H9 (cell line): ENCODE results near the gene ST6GAL1. TPM values are rescaled to one million over a fixed set of nuclear protein-coding genes. Genes with fewer than 3 reads are reported as not detected.

Experiments used
- DNase-seq: peaks from one replicate; pipeline ENCODE4 v3.0.0-alpha.2; 2017
- H2AFZ ChIP-seq: one replicate; pipeline ENCODE4 v1.6.1; 2013; ENCODE audit warnings: mild to moderate bottlenecking, low read length, control low read depth, moderate library complexity
- H2AK5ac ChIP-seq: 2 replicates; pipeline ENCODE4 v1.6.1; 2013; ENCODE audit warnings: low read length, control low read depth, mixed read lengths; ENCODE audit not compliant: insufficient read length
- H2BK120ac ChIP-seq: one replicate; pipeline ENCODE4 v1.6.1; 2013; ENCODE audit warnings: low read depth, mild to moderate bottlenecking, low read length, control low read depth, inconsistent platforms; ENCODE audit not compliant: poor library complexity, severe bottlenecking
- H2BK12ac ChIP-seq: 2 replicates; pipeline ENCODE4 v1.6.1; 2013; ENCODE audit warnings: low read length, control low read depth, mixed read lengths, low read depth; ENCODE audit not compliant: insufficient read length
- H2BK15ac ChIP-seq: 2 replicates; pipeline ENCODE4 v1.6.1; 2013; ENCODE audit warnings: low read depth, low read length, control low read depth
- H2BK20ac ChIP-seq: one replicate; pipeline ENCODE4 v1.6.1; 2013; ENCODE audit warnings: low read depth, mild to moderate bottlenecking, low read length, control low read depth, inconsistent platforms; ENCODE audit not compliant: poor library complexity, severe bottlenecking
- H2BK5ac ChIP-seq: 2 replicates; pipeline ENCODE4 v1.6.1; 2013; ENCODE audit warnings: low read length, control low read depth, mixed read lengths; ENCODE audit not compliant: insufficient read length
- H3K14ac ChIP-seq: 2 replicates; pipeline ENCODE4 v1.6.1; 2013; ENCODE audit warnings: low read length, control low read depth; ENCODE audit not compliant: insufficient read depth
- H3K18ac ChIP-seq: 2 replicates; pipeline ENCODE4 v1.6.1; 2013; ENCODE audit warnings: low read depth, mild to moderate bottlenecking, mixed read lengths, low read length, control low read depth; ENCODE audit not compliant: insufficient read length
- H3K23ac ChIP-seq: 2 replicates; pipeline ENCODE4 v1.6.1; 2013; ENCODE audit warnings: low read length, control low read depth, mixed read lengths, low read depth; ENCODE audit not compliant: insufficient read length
- H3K23me2 ChIP-seq: 2 replicates; pipeline ENCODE4 v1.6.1; 2013; ENCODE audit warnings: low read depth, mild to moderate bottlenecking, mixed read lengths, low read length, control low read depth; ENCODE audit not compliant: insufficient read length, poor library complexity, severe bottlenecking
- H3K27ac ChIP-seq: 2 replicates; pipeline ENCODE4 v1.5.1; 2013; ENCODE audit warnings: low read length, control low read depth, mixed read lengths, low read depth; ENCODE audit not compliant: insufficient read length
- H3K27me3 ChIP-seq: 2 replicates; pipeline ENCODE4 v1.6.1; 2013; ENCODE audit warnings: low read length, control low read depth, inconsistent platforms; ENCODE audit not compliant: insufficient read depth
- H3K4ac ChIP-seq: 2 replicates; pipeline ENCODE4 v1.6.1; 2013; ENCODE audit warnings: low read depth, mild to moderate bottlenecking, control low read depth, inconsistent platforms, low read length, moderate library complexity
- H3K4me1 ChIP-seq: 2 replicates; pipeline ENCODE4 v1.6.1; 2013; ENCODE audit warnings: low read length, control low read depth, inconsistent platforms; ENCODE audit not compliant: insufficient read depth
- H3K4me2 ChIP-seq: 2 replicates; pipeline ENCODE4 v1.6.1; 2013; ENCODE audit warnings: low read length, control low read depth, mixed read lengths; ENCODE audit not compliant: insufficient read length, insufficient read depth
- H3K56ac ChIP-seq: 2 replicates; pipeline ENCODE4 v1.6.1; 2013; ENCODE audit warnings: low read depth, mild to moderate bottlenecking, mixed read lengths, low read length, control low read depth; ENCODE audit not compliant: insufficient read length
- H3K79me1 ChIP-seq: 2 replicates; pipeline ENCODE4 v1.6.1; 2013; ENCODE audit warnings: low read depth, mild to moderate bottlenecking, moderate library complexity, low read length, control low read depth, inconsistent platforms; ENCODE audit not compliant: insufficient read depth, poor library complexity, severe bottlenecking
- H3K79me2 ChIP-seq: 2 replicates; pipeline ENCODE4 v1.6.1; 2013; ENCODE audit warnings: low read length, control low read depth, inconsistent platforms; ENCODE audit not compliant: insufficient read depth
- H3K9ac ChIP-seq: 2 replicates; pipeline ENCODE4 v1.6.1; 2013; ENCODE audit warnings: low read length, control low read depth, mixed read lengths; ENCODE audit not compliant: insufficient read length; ENCODE audit errors: extremely low read depth
- H3K9me3 ChIP-seq: one replicate; pipeline ENCODE4 v1.6.1; 2013; ENCODE audit warnings: low read depth, low read length, inconsistent platforms; ENCODE audit not compliant: control insufficient read depth
- H3T11ph ChIP-seq: one replicate; pipeline ENCODE4 v1.6.1; 2013; ENCODE audit warnings: mild to moderate bottlenecking, low read length, control low read depth, inconsistent platforms
- H4K20me1 ChIP-seq: one replicate; pipeline ENCODE4 v1.6.1; 2013; ENCODE audit not compliant: control insufficient read depth, insufficient read length, insufficient read depth
- H4K5ac ChIP-seq: 2 replicates; pipeline ENCODE4 v1.6.1; 2013; ENCODE audit warnings: low read depth, mild to moderate bottlenecking, mixed read lengths, low read length, control low read depth; ENCODE audit not compliant: insufficient read length
- H4K8ac ChIP-seq: replicated peaks from 2 replicates; pipeline ENCODE4 v1.6.1; 2013; ENCODE audit warnings: low read length, control low read depth, mixed read lengths, low read depth; ENCODE audit not compliant: insufficient read length
- H4K91ac ChIP-seq: 2 replicates; pipeline ENCODE4 v1.6.1; 2013; ENCODE audit warnings: low read depth, mild to moderate bottlenecking, moderate library complexity, mixed read lengths, low read length, control low read depth; ENCODE audit not compliant: insufficient read length
- H3K27ac Mint-ChIP-seq, 3 experiments: 2 replicates in 2 of 3; 3 replicates in 1 of 3; pipeline ENCODE4 v1.8.0; 2020 to 2021; ENCODE audit warnings: mixed read lengths in 3 of 3, mild to moderate bottlenecking in 1 of 3, moderate library complexity in 1 of 3
- H3K27me3 Mint-ChIP-seq: 2 replicates; pipeline ENCODE4 v1.8.0; 2021; ENCODE audit warnings: low read depth, mild to moderate bottlenecking, moderate library complexity, mixed read lengths
- H3K36me3 Mint-ChIP-seq, 3 experiments: 2 replicates in 2 of 3; 3 replicates in 1 of 3; pipeline ENCODE4 v1.8.0; 2020 to 2021; ENCODE audit warnings: low read depth in 3 of 3, mixed read lengths in 3 of 3; ENCODE audit not compliant: insufficient read depth in 1 of 3
- H3K4me1 Mint-ChIP-seq, 2 experiments: 2 replicates each; pipeline ENCODE4 v1.8.0; 2020; ENCODE audit warnings: mixed read lengths in 2 of 2
- H3K4me3 Mint-ChIP-seq, 2 experiments: 2 replicates in 1 of 2; 3 replicates in 1 of 2; pipeline ENCODE4 v1.8.0; 2020 to 2021; ENCODE audit warnings: mild to moderate bottlenecking in 2 of 2, mixed read lengths in 2 of 2, moderate library complexity in 1 of 2
- H3K9me3 Mint-ChIP-seq, 2 experiments: 2 replicates in 1 of 2; 3 replicates in 1 of 2; pipeline ENCODE4 v1.8.0; 2020; ENCODE audit warnings: mild to moderate bottlenecking in 2 of 2, mixed read lengths in 2 of 2, moderate library complexity in 1 of 2
- WGBS: extraction: QIAGEN DNeasy Blood & Tissue Kit; methylation state at CpG from one replicate; pipeline ENCODE4 v1.1.7; 2013; ENCODE audit warnings: missing lambda C conversion rate, low lambda C conversion rate, mixed read lengths; ENCODE audit not compliant: insufficient read length; ENCODE audit errors: extremely low coverage; 5-methylcytosine and 5-hydroxymethylcytosine counted together
- total RNA-seq: library from RNA; stranded (reverse); gene quantifications from 2 replicates; pipeline ENCODE4 v1.2.1, GENCODE V29; 2021
- TF ChIP-seq, protein P1 (sequence below): fragments of 200-600 bp; sonication (generic); conservative IDR thresholded peaks from 3 replicates; pipeline ENCODE4 v1.8.0; 2021; ENCODE audit warnings: antibody characterized with exemption, mild to moderate bottlenecking

The ST6GAL1 gene
- total RNA-seq, 1 experiment from 2014 or later, result 139 TPM

DNA sequence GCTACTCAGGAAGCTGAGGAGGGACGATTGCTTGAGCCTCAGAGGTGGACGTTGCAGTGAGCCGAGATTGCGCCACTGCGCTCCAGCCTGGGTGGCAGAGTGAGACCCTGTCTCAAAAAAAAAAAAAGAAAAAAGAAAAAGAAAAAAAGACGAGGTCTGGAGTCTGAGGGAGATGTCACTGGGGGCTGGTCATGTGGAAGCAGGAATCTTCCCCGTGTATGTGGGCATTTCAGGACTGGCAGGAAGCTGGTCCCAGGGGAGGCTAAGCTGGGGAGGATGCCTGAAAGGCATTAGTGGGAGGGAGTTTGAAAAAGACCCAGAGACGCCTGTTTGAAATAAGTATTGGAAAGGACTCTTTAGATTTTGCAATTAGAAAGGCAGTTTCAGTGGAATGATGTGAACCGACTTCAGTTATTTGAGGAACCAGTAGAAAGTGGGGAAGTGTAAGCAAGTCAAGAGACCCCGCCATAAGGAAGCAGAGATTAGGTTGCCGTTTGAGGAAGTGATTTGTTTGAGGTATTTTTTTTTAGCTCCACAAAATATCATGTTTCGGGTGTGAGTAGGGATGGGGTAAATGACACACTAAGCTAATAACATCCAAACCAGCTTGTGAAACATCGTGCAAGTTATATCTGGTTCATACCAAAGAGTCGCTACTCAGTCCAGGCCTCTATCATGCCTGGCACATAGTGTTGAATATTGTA lies 55.5 kb downstream of the ST6GAL1 start:
- H3K4me3 Mint-ChIP-seq, result no peak overlapping the region
- Histone ChIP-seq H4K5ac (no peak overlapping the region), H4K8ac (no peak overlapping the region), H3K18ac (no peak overlapping the region), H3K79me2 (no peaks in the 10 kb centered on the region), H3K79me1 (peaks cover 1% of the 10 kb centered on the region), H3T11ph (no peak overlapping the region), H3K4ac (no peak overlapping the region), H3K27ac (no peak overlapping the region), H4K91ac (no peak overlapping the region), H2BK5ac (no peak overlapping the region), H2BK120ac (no peak overlapping the region), H3K23me2 (no peaks in the 10 kb centered on the region), H2BK15ac (no peak overlapping the region), H3K27me3 (no peaks in the 10 kb centered on the region), H2BK12ac (no peak overlapping the region), H2BK20ac (no peak overlapping the region), H2AK5ac (no peak overlapping the region), H3K56ac (no peak overlapping the region), H3K4me1 (peaks cover 4% of the 10 kb centered on the region; the same call in 1 of the 2 replicates), H3K14ac (no peak overlapping the region), H4K20me1 (no peaks in the 10 kb centered on the region), H2AFZ (no peak overlapping the region), H3K4me2 (no peak overlapping the region), H3K9ac (no peak overlapping the region), H3K23ac (no peak overlapping the region), H3K9me3 (no peaks in the 10 kb centered on the region)
- peaks cover 28 to 29% of the 10 kb centered on the region in 2 experiments; a peak in 3 of 4 replicates for H3K4me1 Mint-ChIP-seq
- H3K9me3 Mint-ChIP-seq, result no peaks in the 10 kb centered on the region
- DNase-seq, result no peak
- H3K27me3 Mint-ChIP-seq, result no peaks in the 10 kb centered on the region
- no CpG with 5 or more reads among the region's 14 CpGs for WGBS
- TF ChIP-seq, protein P1, sequence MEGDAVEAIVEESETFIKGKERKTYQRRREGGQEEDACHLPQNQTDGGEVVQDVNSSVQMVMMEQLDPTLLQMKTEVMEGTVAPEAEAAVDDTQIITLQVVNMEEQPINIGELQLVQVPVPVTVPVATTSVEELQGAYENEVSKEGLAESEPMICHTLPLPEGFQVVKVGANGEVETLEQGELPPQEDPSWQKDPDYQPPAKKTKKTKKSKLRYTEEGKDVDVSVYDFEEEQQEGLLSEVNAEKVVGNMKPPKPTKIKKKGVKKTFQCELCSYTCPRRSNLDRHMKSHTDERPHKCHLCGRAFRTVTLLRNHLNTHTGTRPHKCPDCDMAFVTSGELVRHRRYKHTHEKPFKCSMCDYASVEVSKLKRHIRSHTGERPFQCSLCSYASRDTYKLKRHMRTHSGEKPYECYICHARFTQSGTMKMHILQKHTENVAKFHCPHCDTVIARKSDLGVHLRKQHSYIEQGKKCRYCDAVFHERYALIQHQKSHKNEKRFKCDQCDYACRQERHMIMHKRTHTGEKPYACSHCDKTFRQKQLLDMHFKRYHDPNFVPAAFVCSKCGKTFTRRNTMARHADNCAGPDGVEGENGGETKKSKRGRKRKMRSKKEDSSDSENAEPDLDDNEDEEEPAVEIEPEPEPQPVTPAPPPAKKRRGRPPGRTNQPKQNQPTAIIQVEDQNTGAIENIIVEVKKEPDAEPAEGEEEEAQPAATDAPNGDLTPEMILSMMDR, result no peak
- peak overlapping the region in 2 of 3 experiments; percentile 30 to 65; a peak in 3 of 7 replicates for H3K27ac Mint-ChIP-seq
- H3K36me3 Mint-ChIP-seq, result peaks cover 27 to 70% (median 67%) of the 10 kb centered on the region in 3 experiments; a peak in 6 of 7 replicates
